CD4-positive, alpha-beta memory T cell (primary cell): ENCODE data around the gene SPSB2. TPM values are rescaled to one million over a fixed set of nuclear protein-coding genes. Genes with fewer than 3 reads are reported as not detected.

ENCODE experiments used
- CTCF ChIA-PET: fragments of 350-600 bp; sonication (Branson Sonifier 250); formaldehyde crosslinking; loops from one replicate; lab custom pipeline; 2021; ENCODE audit warnings: inconsistent platforms; ENCODE audit not compliant: partially characterized antibody; lab: Charles Lee
- POLR2A ChIA-PET: fragments of 350-600 bp; sonication (Branson Sonifier 250); formaldehyde crosslinking; loops from one replicate; lab custom pipeline; 2021; ENCODE audit not compliant: partially characterized antibody; lab: Charles Lee
- DNase-seq, 5 donors: peaks; one replicate each; pipeline versions ENCODE4 v3.0.0 to v3.0.0-alpha.2; 2020 to 2022; ENCODE audit warnings: mixed read lengths in 1 of 5
- H3K27ac ChIP-seq: one replicate; pipeline ENCODE4 v1.7.0; 2013; ENCODE audit warnings: low read depth, low read length
- H3K27me3 ChIP-seq: 2 replicates; pipeline ENCODE4 v1.7.0; 2013; ENCODE audit warnings: mild to moderate bottlenecking, low read length, moderate library complexity; ENCODE audit not compliant: insufficient read depth
- H3K36me3 ChIP-seq: 2 replicates; pipeline ENCODE4 v1.7.0; 2013; ENCODE audit warnings: mild to moderate bottlenecking, low read length, moderate library complexity; ENCODE audit not compliant: insufficient read depth
- H3K4me1 ChIP-seq: 2 replicates; pipeline ENCODE4 v1.7.0; 2013; ENCODE audit warnings: mild to moderate bottlenecking, low read length, moderate library complexity; ENCODE audit not compliant: insufficient read depth
- H3K4me3 ChIP-seq, 2 donors: one replicate each; pipeline ENCODE4 v1.7.0; 2013; ENCODE audit warnings: low read length in 2 of 2, mild to moderate bottlenecking in 1 of 2
- H3K9me3 ChIP-seq, 2 donors: one replicate each; pipeline ENCODE4 v1.7.0; 2013; ENCODE audit warnings: low read length in 2 of 2, control low read depth in 1 of 2; ENCODE audit not compliant: control insufficient read depth in 1 of 2
- H3K27ac Mint-ChIP-seq, 7 donors: one replicate each; pipeline ENCODE4 v1.8.0; 2020 to 2021; ENCODE audit warnings: mixed read lengths in 7 of 7, mild to moderate bottlenecking in 6 of 7, inconsistent platforms in 3 of 7, moderate library complexity in 3 of 7
- H3K27me3 Mint-ChIP-seq, 2 donors: one replicate each; pipeline ENCODE4 v1.8.0; 2020 to 2021; ENCODE audit warnings: mixed read lengths in 2 of 2
- H3K36me3 Mint-ChIP-seq, 2 donors: one replicate each; pipeline ENCODE4 v1.8.0; 2020 to 2021; ENCODE audit warnings: mixed read lengths in 2 of 2, inconsistent platforms in 1 of 2, mild to moderate bottlenecking in 1 of 2
- H3K4me1 Mint-ChIP-seq, 4 donors: one replicate each; pipeline ENCODE4 v1.8.0; 2020 to 2021; ENCODE audit warnings: mixed read lengths in 4 of 4, mild to moderate bottlenecking in 1 of 4
- H3K4me3 Mint-ChIP-seq, 8 donors: one replicate each; pipeline ENCODE4 v1.8.0; 2020 to 2021; ENCODE audit warnings: mixed read lengths in 8 of 8, mild to moderate bottlenecking in 7 of 8, moderate library complexity in 6 of 8, inconsistent platforms in 3 of 8
- H3K9me3 Mint-ChIP-seq, 8 donors: one replicate each; pipeline ENCODE4 v1.8.0; 2020 to 2021; ENCODE audit warnings: mixed read lengths in 8 of 8, mild to moderate bottlenecking in 5 of 8, inconsistent platforms in 3 of 8, moderate library complexity in 1 of 8
- intact Hi-C: fragments of 100-400 bp; cut with micrococcal nuclease; formaldehyde crosslinking; loops from one replicate; pipeline ENCODE4 v1.15.1; 2023
- polyA plus RNA-seq, 2 donors: library from polyadenylated mRNA; unstranded; fragments of 300-500 nt; fragmentation: Illumina TruSeq; gene quantifications; one replicate each; pipeline ENCODE4 v1.2.3, GENCODE V29; 2021
- total RNA-seq, 2 experiments: library from RNA; stranded (reverse); gene quantifications; one replicate each; pipeline ENCODE4 v1.2.3, GENCODE V29; 2021

The SPSB2 gene
- total and polyA plus RNA-seq, 4 experiments from 2014 or later, result 16.6 to 25.5 (median 20.8) TPM

GRCh38 chr12:6860942-6861341 is 12.2 kb downstream of the SPSB2 start:
- no peaks in the 10 kb centered on the region for H3K27me3 ChIP-seq
- peaks cover 60 to 74% of the 10 kb centered on the region in 2 donors for H3K36me3 Mint-ChIP-seq
- no peak for DNase-seq
- H3K36me3 ChIP-seq, result peaks cover 71% of the 10 kb centered on the region
- POLR2A ChIA-PET, result interaction anchor here (1.0 to 1.4 kb wide), 2 partner anchors 12 to 25 kb away, joined by 3 to 5 read pairs; partner anchors contain the start of gene SPSB2
- peaks cover 0 to 6% (median under 1%) of the 10 kb centered on the region in 4 donors for H3K4me1 Mint-ChIP-seq
- peak overlapping the region in 1 of 7 donors; percentile 23 for H3K27ac Mint-ChIP-seq
- H3K27me3 Mint-ChIP-seq, result no peaks in the 10 kb centered on the region
- H3K4me3 ChIP-seq, result no peak overlapping the region
- intact Hi-C loops, result no loop called here
- no peaks in the 10 kb centered on the region for H3K9me3 ChIP-seq
- CTCF ChIA-PET, result interaction anchor here (1.7 to 2.5 kb wide), 2 partner anchors 9 to 11 kb away, joined by 8 to 17 read pairs; partner anchors contain the start of gene SPSB2
- no peaks in the 10 kb centered on the region for H3K9me3 Mint-ChIP-seq
- H3K4me3 Mint-ChIP-seq, result no peak overlapping the region
- H3K27ac ChIP-seq, result no peak overlapping the region
- no peaks in the 10 kb centered on the region for H3K4me1 ChIP-seq

- Histone ChIP-seq H3K4me3 (no peak overlapping the region), H3K36me3 (peaks cover 80% of the 10 kb centered on the region), H3K27me3 (no peaks in the 10 kb centered on the region), H3K27ac (no peak overlapping the region), H3K4me1 (peaks cover 1% of the 10 kb centered on the region), H3K9me3 (no peaks in the 10 kb centered on the region)
- intact Hi-C loops, result no loop called here
- CTCF ChIA-PET, result interaction anchor here (1.3 to 2.5 kb wide), 3 partner anchors 9 to 31 kb away, joined by 5 to 17 read pairs (median 8); partner anchors contain the start of gene SPSB2
- Mint-ChIP-seq H3K27ac (peak overlapping the region in 1 of 7 donors; percentile 42), H3K4me1 (peaks cover 0 to 6% (median 2%) of the 10 kb centered on the region in 4 donors), H3K27me3 (no peaks in the 10 kb centered on the region), H3K36me3 (peaks cover 63 to 71% of the 10 kb centered on the region in 2 donors), H3K4me3 (no peak overlapping the region), H3K9me3 (no peaks in the 10 kb centered on the region)
- POLR2A ChIA-PET, result interaction anchor here (1.0 to 1.1 kb wide), 2 partner anchors 9 to 12 kb away, joined by 3 to 4 read pairs; partner anchors contain the start of gene CDCA3
- peak in 1 of 5 donors; percentile 9 for DNase-seq
Measured at GRCh38 chr12:6860116-6860515, 13.0 kb downstream of the SPSB2 start.

- Histone ChIP-seq H3K4me3 (no peak overlapping the region), H3K27me3 (no peaks in the 10 kb centered on the region), H3K36me3 (peaks cover 84% of the 10 kb centered on the region), H3K27ac (no peak overlapping the region), H3K4me1 (peaks cover 15% of the 10 kb centered on the region), H3K9me3 (no peaks in the 10 kb centered on the region)
- Mint-ChIP-seq H3K27me3 (no peaks in the 10 kb centered on the region), H3K36me3 (peaks cover 61 to 64% of the 10 kb centered on the region in 2 donors), H3K9me3 (no peaks in the 10 kb centered on the region), H3K4me3 (no peak overlapping the region), H3K4me1 (peaks cover 8 to 12% (median 10%) of the 10 kb centered on the region in 4 donors), H3K27ac (no peak overlapping the region)
- no peak for DNase-seq
- CTCF ChIA-PET, result no interaction called here
- intact Hi-C loops, result no loop called here
- POLR2A ChIA-PET, result interaction anchor here (0.9 to 1.0 kb wide), 2 partner anchors 9 to 14 kb away, joined by 3 read pairs; partner anchors contain the start of gene SPSB2
Measured at GRCh38 chr12:6858799-6859198, 14.3 kb downstream of the SPSB2 start.

GRCh38 chr12:6855322-6855721 is 17.8 kb downstream of the SPSB2 start:
- H3K36me3 ChIP-seq, result peaks cover 53% of the 10 kb centered on the region
- ChIA-PET POLR2A (interaction anchor here (7.1 kb wide), 1 partner anchor 14 kb away, joined by 270 read pairs; the partner anchor contains the start of genes SPSB2 and TPI1), CTCF (interaction anchor here (0.6 to 5.7 kb wide), 5 partner anchors 10 to 1063 kb away, joined by 3 to 102 read pairs (median 4); partner anchors contain the start of genes SPSB2 and TPI1)
- intact Hi-C loops, result no loop called here
- peaks cover 37% of the 10 kb centered on the region for H3K4me1 ChIP-seq
- H3K27ac ChIP-seq, result no peak overlapping the region
- Mint-ChIP-seq H3K4me3 (no peak overlapping the region), H3K36me3 (peaks cover 35 to 45% of the 10 kb centered on the region in 2 donors), H3K4me1 (peaks cover 19 to 39% (median 26%) of the 10 kb centered on the region in 4 donors), H3K27me3 (no peaks in the 10 kb centered on the region), H3K9me3 (peaks cover 0 to 3% (median 0%) of the 10 kb centered on the region in 8 donors), H3K27ac (peak overlapping the region in 4 of 7 donors; percentile 41 to 85 (median 82))
- no peak overlapping the region for H3K4me3 ChIP-seq
- no peaks in the 10 kb centered on the region for H3K27me3 ChIP-seq
- no peak for DNase-seq
- no peaks in the 10 kb centered on the region for H3K9me3 ChIP-seq

GRCh38 chr12:6854036-6854435 is 19.1 kb downstream of the SPSB2 start:
- Histone ChIP-seq H3K27me3 (no peaks in the 10 kb centered on the region), H3K9me3 (no peaks in the 10 kb centered on the region), H3K4me1 (peaks cover 37% of the 10 kb centered on the region), H3K4me3 (no peak overlapping the region), H3K27ac (peak overlapping the region; percentile 92), H3K36me3 (peaks cover 43% of the 10 kb centered on the region)
- intact Hi-C loops, result no loop called here
- ChIA-PET CTCF (interaction anchor here (0.5 to 5.7 kb wide), 6 partner anchors 11 to 203 kb away, joined by 4 to 102 read pairs (median 6); partner anchors contain the start of genes CD4, SPSB2 and TPI1), POLR2A (interaction anchor here (1.4 to 7.1 kb wide), 7 partner anchors 15 to 105 kb away, joined by 5 to 270 read pairs (median 22); partner anchors contain the start of genes C12orf57, CD4, ENO2 and MLF2)
- H3K36me3 Mint-ChIP-seq, result peaks cover 27 to 35% of the 10 kb centered on the region in 2 donors
- H3K9me3 Mint-ChIP-seq, result peaks cover 0 to 3% (median 0%) of the 10 kb centered on the region in 8 donors
- peaks cover 19 to 39% (median 29%) of the 10 kb centered on the region in 4 donors for H3K4me1 Mint-ChIP-seq
- no peak for DNase-seq
- peak overlapping the region in 4 of 8 donors; percentile 5 to 99 (median 62) for H3K4me3 Mint-ChIP-seq
- peak overlapping the region in 6 of 7 donors; percentile 74 to 100 (median 88) for H3K27ac Mint-ChIP-seq
- H3K27me3 Mint-ChIP-seq, result no peaks in the 10 kb centered on the region

GRCh38 chr12:6853626-6854025 is 19.5 kb downstream of the SPSB2 start:
- Histone ChIP-seq H3K4me1 (peaks cover 37% of the 10 kb centered on the region), H3K27me3 (no peaks in the 10 kb centered on the region), H3K9me3 (no peaks in the 10 kb centered on the region), H3K27ac (peak overlapping the region; percentile 92), H3K4me3 (peak overlapping the region in 1 of 2 donors; percentile 62), H3K36me3 (peaks cover 39% of the 10 kb centered on the region)
- intact Hi-C loops, result loop anchor here (2.0 kb wide), 1 partner anchor 297 kb away; the partner anchor contains the start of gene IFFO1
- peaks cover 23 to 32% of the 10 kb centered on the region in 2 donors for H3K36me3 Mint-ChIP-seq
- peaks cover 0 to 3% (median 0%) of the 10 kb centered on the region in 8 donors for H3K9me3 Mint-ChIP-seq
- H3K4me3 Mint-ChIP-seq, result peak overlapping the region; percentile 3 to 99 (median 95)
- H3K4me1 Mint-ChIP-seq, result peaks cover 19 to 39% (median 29%) of the 10 kb centered on the region in 4 donors
- ChIA-PET CTCF (interaction anchor here (0.5 to 5.7 kb wide), 9 partner anchors 9 to 283 kb away, joined by 3 to 102 read pairs (median 5); partner anchors contain the start of genes CD4, MLF2, SPSB2 and TPI1), POLR2A (interaction anchor here (1.2 to 7.1 kb wide), 15 partner anchors 16 to 383 kb away, joined by 3 to 270 read pairs (median 22); partner anchors contain the start of genes C12orf57, C1RL, CD4 and COPS7A)
- H3K27ac Mint-ChIP-seq, result peak overlapping the region; percentile 82 to 100 (median 99)
- no peak for DNase-seq
- no peaks in the 10 kb centered on the region for H3K27me3 Mint-ChIP-seq
